GM18502 (cell line): Measurements from ENCODE around the gene MARS1.
"Not testable (repeated sequence)": the region's sequence is repeated elsewhere in the genome, so short reads cannot be mapped to it uniquely, and the experiment has no call there.

Experiments used
- ATAC-seq: cut with Tn5 transposase; IDR thresholded peaks from one replicate; pipeline ENCODE4 v1.9.1; 2021; ENCODE audit warnings: mild to moderate bottlenecking; ENCODE audit not compliant: unreplicated experiment, poor library complexity

Gene MARS1

DNA sequence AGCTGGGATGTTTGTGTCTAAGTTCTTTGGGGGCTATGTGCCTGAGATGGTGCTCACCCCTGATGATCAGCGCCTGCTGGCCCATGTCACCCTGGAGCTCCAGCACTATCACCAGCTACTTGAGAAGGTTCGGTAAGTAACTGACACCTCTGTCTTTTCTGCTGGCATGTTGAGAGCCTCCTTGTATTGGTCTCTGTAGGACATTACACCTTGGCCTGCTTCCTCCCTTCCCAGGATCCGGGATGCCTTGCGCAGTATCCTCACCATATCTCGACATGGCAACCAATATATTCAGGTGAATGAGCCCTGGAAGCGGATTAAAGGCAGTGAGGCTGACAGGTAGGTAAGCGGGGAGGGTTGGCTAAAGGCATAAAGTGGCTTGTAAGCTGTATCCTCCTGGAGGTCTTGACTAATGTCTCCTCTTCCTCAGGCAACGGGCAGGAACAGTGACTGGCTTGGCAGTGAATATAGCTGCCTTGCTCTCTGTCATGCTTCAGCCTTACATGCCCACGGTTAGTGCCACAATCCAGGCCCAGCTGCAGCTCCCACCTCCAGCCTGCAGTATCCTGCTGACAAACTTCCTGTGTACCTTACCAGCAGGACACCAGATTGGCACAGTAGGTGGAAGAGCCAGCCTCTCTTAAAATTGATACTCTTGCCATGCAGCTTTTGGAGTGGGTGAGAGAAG, 27.0 kb downstream of the MARS1 start:
- ATAC-seq: no peak

GRCh38 chr12:57515408-57515933, 27.6 kb downstream of the MARS1 start:
- no peak for ATAC-seq

DNA sequence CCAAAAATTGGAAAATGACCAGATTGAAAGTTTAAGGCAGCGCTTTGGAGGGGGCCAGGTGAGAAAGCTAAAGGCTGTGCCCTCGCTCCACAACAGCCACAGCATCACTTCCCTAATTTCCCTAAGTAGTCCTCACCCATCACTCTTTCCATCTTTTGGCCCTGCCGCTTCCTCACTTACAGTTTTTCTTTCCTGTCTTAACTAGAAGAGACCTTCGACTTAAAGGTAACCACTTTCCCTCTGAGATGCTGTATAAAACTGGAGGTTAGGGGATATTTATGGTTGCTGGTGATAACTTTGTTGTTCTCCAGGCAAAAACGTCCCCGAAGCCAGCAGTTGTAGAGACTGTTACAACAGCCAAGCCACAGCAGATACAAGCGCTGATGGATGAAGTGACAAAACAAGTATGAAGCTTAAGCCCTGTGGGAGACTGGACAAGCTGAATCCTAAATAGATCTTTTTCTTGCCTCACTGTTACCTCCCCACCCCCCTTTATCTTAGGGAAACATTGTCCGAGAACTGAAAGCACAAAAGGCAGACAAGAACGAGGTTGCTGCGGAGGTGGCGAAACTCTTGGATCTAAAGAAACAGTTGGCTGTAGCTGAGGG, 28.2 kb downstream of the MARS1 start:
- ATAC-seq: no peak

DNA sequence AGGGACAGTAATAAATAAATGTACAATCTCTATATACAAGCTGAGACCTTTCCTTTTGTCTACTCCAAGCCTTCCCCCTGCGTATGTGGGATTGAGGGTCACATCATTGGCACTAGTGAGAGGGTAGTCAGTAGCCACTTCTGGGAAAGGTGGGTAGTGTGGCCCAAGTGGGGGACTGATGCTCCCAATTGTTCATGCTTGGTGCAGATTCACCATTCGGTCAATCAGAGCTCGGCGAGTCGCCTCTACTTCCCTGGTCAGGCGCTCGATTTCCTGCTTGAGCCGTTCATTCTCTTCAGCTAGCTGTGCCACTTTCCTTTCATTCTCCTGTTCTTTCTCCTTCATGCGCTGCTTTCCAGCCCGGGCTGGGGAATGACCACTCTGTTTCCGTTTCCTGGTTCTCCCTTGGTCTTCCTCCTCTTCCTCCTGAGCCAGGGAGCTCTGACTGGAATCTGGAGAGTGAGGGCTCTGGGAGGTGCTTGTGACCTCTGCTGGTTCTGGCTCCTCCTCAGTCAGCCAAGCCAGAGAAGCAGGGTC, 28.8 kb downstream of the MARS1 start:
- ATAC-seq: no peak

DNA sequence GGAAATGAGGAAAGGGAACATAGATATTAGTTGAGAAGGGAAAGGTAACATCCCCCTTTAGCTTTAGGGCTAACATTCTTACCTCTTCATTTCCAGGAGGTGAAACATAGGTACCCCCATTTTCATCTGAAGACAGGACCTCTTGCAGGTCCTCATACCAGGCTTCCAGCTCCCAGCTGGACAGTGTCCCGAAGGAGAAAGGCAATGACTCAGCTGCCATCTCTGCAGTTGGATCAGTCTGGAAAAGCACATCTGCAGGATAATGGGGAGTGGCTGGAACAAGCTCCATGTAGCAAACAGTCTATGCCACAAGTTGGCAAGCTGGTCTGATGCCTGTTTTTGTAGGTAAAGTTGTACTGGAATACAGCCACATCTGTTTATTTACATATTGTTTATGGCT, 29.3 kb downstream of the MARS1 start:
- ATAC-seq: no peak

DNA sequence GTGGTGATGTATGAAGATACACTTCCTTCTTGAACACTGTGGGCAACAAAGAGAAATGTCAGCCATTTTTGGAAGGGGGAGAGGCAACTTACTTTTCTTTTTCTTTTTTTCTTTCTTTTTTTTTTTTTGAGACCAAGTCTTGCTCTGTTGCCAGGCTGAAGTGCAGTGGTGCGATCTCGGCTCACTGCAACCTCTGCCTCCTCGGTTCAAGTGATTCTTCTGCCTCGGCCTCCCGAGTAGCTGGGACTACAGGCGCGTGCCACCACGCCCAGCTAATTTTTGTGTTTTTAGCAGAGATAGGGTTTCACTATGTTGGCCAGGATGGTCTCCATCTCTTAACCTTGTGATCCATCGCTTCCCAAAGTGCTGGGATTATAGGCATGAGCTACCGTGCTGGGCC, 29.9 kb downstream of the MARS1 start:
- not testable (repeated sequence) for ATAC-seq

GRCh38 chr12:57518176-57518919, 30.5 kb downstream of the MARS1 start:
- ATAC-seq: no peak

- ATAC-seq: no peak
Measured at GRCh38 chr12:57518920-57519795, 31.3 kb downstream of the MARS1 start.

GRCh38 chr12:57519796-57520052, 31.9 kb downstream of the MARS1 start:
- peak; percentile 1 for ATAC-seq

GRCh38 chr12:57520053-57520818, 32.4 kb downstream of the MARS1 start, which contains the start of gene DDIT3:
Gene DDIT3 (minus strand): TSS chr12:57520514. CDS start chr12:57517406, 3,108 bp downstream.
- ATAC-seq: peak; percentile 74

- no peak for ATAC-seq
Measured at GRCh38 chr12:57521525-57522010, 33.7 kb downstream of the MARS1 start.

- ATAC-seq: peak; percentile 39
Measured at GRCh38 chr12:57522011-57522886, 34.4 kb downstream of the MARS1 start, which contains the start of gene MBD6. Gene MBD6 (plus strand): TSS chr12:57522824. CDS start chr12:57524304, 1,480 bp downstream.

GRCh38 chr12:57522887-57523705, 35.2 kb downstream of the MARS1 start:
- ATAC-seq: no peak

DNA sequence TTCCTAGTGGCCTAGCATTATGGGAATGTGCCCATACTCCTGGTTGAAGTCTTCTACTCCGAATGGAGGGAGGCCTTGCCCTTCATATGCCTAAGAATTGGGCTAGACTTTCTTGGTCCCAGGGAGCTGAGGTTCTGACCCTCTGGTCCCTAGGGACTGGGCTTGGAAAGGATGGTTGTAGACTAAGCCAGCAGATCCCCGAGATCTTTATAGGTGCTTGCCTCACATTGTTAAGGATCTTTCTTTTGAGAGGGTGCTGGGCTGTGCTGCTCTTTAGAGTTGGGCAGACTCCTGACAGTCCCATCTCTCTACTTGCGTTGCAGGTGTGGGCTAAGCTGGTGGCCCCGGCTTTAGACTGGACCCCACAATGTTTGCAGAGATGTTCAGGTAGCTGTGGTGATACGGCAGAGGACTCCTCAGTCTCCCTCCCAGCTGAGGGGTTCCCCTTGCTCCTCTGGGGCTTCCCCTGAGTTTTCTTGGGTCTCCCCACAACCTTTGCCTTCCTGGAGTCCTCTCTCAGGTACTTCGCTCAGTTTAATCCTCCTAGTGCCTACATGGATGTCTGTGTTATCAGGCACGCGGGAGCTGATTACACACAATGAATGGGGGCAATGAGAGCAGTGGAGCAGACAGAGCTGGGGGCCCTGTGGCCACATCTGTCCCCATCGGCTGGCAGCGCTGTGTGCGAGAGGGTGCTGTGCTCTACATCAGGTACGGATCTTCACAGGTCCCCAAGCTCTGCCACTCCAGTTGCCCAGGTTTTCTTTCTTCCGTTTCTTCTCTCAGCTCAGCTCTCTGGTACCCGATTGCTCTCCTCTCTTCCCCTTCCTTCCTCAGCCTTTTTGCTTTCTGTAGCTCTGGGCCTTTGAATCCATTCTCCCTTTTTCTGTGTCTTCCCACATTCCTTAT, 36.1 kb downstream of the MARS1 start:
- no peak for ATAC-seq

DNA sequence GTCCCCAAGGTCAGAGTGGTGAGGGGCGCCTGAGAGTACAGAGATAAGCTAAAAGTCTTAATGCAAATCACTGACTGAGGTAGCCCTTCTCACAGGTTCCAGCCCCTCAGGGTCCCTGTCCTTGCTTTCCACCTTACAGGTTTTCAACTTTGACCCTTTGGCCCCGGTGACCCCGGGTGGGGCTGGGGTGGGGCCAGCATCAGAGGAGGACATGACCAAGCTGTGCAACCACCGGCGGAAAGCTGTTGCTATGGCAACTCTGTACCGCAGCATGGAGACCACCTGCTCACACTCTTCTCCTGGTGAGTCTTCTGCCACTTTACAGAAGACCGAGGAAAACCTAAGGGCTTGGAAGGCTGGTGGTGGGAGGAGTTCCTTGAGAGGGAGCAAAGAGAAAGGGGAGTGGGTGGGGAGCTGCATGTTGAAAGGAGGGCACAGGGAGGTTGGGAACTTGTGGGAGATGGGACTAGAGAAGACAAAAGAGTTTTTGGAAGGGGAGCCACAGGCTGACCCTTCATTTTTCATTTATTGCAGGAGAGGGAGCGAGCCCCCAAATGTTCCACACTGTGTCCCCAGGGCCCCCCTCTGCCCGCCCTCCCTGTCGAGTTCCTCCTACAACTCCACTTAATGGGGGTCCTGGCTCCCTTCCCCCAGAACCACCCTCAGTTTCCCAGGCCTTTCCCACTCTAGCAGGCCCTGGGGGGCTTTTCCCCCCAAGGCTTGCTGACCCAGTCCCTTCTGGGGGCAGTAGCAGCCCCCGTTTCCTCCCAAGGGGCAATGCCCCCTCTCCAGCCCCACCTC, 37.1 kb downstream of the MARS1 start:
- ATAC-seq: no peak
